SKM-1 treated with dmso at 0.1 percent for 144 hours (cell line): Measurements from ENCODE around the gene SPANXN4.

Source experiments
- DNase-seq: peaks from one replicate; lab custom pipeline; 2025; ENCODE audit not compliant: unreplicated experiment; lab: John Stamatoyannopoulos, UW

Gene SPANXN4

GRCh38 chrX:143025628-143026027, at the start of gene SPANXN4:
Gene SPANXN4 (plus strand): TSS chrX:143025928. CDS start chrX:143026015, 87 bp downstream.
- no peak for DNase-seq

- peak; percentile 61 for DNase-seq
Observed at GRCh38 chrX:142977128-142977914, 48.4 kb upstream of the SPANXN4 start.

- no peak for DNase-seq
Observed at GRCh38 chrX:142978130-142978684, 47.5 kb upstream of the SPANXN4 start.

GRCh38 chrX:142982679-142983078, 43.0 kb upstream of the SPANXN4 start:
- no peak for DNase-seq

GRCh38 chrX:142994988-142995387, 30.7 kb upstream of the SPANXN4 start:
- DNase-seq, result no peak

GRCh38 chrX:142998447-142999198, 27.1 kb upstream of the SPANXN4 start:
- no peak for DNase-seq

GRCh38 chrX:142999199-142999701, 26.5 kb upstream of the SPANXN4 start:
- peak; percentile 66 for DNase-seq

GRCh38 chrX:143002206-143002605, 23.5 kb upstream of the SPANXN4 start:
- no peak for DNase-seq

- DNase-seq, result no peak
Observed at GRCh38 chrX:143017272-143017671, 8.5 kb upstream of the SPANXN4 start.

GRCh38 chrX:143027275-143027674, 1.5 kb downstream of the SPANXN4 start:
- no peak for DNase-seq

- no peak for DNase-seq
Observed at GRCh38 chrX:143047511-143047910, 21.8 kb downstream of the SPANXN4 start.

- no peak for DNase-seq
Observed at GRCh38 chrX:143058120-143058519, 32.4 kb downstream of the SPANXN4 start.

- DNase-seq, result no peak
Observed at GRCh38 chrX:143081231-143081630, 55.5 kb downstream of the SPANXN4 start.

- no peak for DNase-seq
Observed at GRCh38 chrX:143082537-143082936, 56.8 kb downstream of the SPANXN4 start.
